Upper lobe of left lung (tissue), 6 donors: ENCODE measurements around the gene EML1. TPM values are rescaled to one million over a fixed set of nuclear protein-coding genes. Genes with fewer than 3 reads are reported as not detected.

Experiments used
- ATAC-seq, 2 donors: fragments of 200-7000 bp; cut with Tn5 transposase; one replicate each; pipeline ENCODE4 v1.9.1; 2022; ENCODE audit warnings: mild to moderate bottlenecking in 2 of 2, moderate library complexity in 2 of 2; ENCODE audit not compliant: low FRiP score in 2 of 2
- DNase-seq, 2 donors: peaks; one replicate each; pipeline ENCODE4 v3.0.0-alpha.2; 2019 to 2020
- H3K27ac ChIP-seq, 4 donors: fragments of 200-600 bp; sonication (generic); one replicate each; pipeline ENCODE4 v1.5.1; 2016 to 2019
- H3K27me3 ChIP-seq, 4 donors: fragments of 200-600 bp; sonication (generic); one replicate each; pipeline ENCODE4 v1.5.1; 2017 to 2019
- H3K36me3 ChIP-seq, 4 donors: fragments of 200-600 bp; sonication (generic); one replicate each; pipeline ENCODE4 v1.5.1; 2016 to 2019
- H3K4me1 ChIP-seq, 4 donors: fragments of 200-600 bp; sonication (generic); one replicate each; pipeline ENCODE4 v1.5.1; 2018 to 2019
- H3K4me3 ChIP-seq, 4 donors: fragments of 200-600 bp; sonication (generic); one replicate each; pipeline ENCODE4 v1.5.1; 2017 to 2019; ENCODE audit warnings: mild to moderate bottlenecking in 2 of 4, moderate library complexity in 1 of 4
- H3K9me3 ChIP-seq, 4 donors: fragments of 200-600 bp; sonication (generic); one replicate each; pipeline ENCODE4 v1.5.1; 2018 to 2019
- EP300 ChIP-seq, 4 donors: sonication (generic); formaldehyde crosslinking; IDR thresholded peaks; one replicate each; pipeline ENCODE4 v1.5.1; 2017; ENCODE audit warnings: antibody characterized with exemption in 4 of 4, control low read depth in 2 of 4
- POLR2A ChIP-seq, 4 donors: fragments of 450-650 bp; IDR thresholded peaks; one replicate each; pipeline ENCODE4 v1.5.1; 2016 to 2017; ENCODE audit warnings: antibody characterized with exemption in 4 of 4, mild to moderate bottlenecking in 2 of 4
- POLR2AphosphoS5 ChIP-seq, 2 donors: sonication (generic); formaldehyde crosslinking; IDR thresholded peaks; one replicate each; pipeline ENCODE4 v1.5.1; 2017; ENCODE audit warnings: antibody characterized with exemption in 2 of 2
- WGBS, 2 donors: methylation state at CpG; one replicate each; pipeline ENCODE4 v1.1.5; 2017 to 2018; 5-methylcytosine and 5-hydroxymethylcytosine counted together
- total RNA-seq, 6 donors: library from RNA; depleted of rRNA in 4 of 6; stranded (reverse); fragments of >200 nt in 4 of 6; gene quantifications; one replicate each; pipeline versions ENCODE4 v1.1.0 to v1.2.1, GENCODE V29; 2016 to 2021
- TF ChIP-seq, protein P1 (sequence below), 6 experiments: fragments of 450-650 bp in 4 of 6; fragments of 200-600 bp in 2 of 6; sonication (generic) in 2 of 6; IDR thresholded peaks; one replicate each; pipeline ENCODE4 v1.5.1; 2016 to 2019; ENCODE audit warnings: antibody characterized with exemption in 6 of 6
- donor health status: DM: no; HTN: no; CAD: no; lungs with moderate emphysema.
- donor health status: DM: no; HTN: yes; CAD: no; lungs with severe emphysema.

Gene EML1
- total RNA-seq, 6 donors from 2014 or later, result 22.2 to 55.5 (median 36.4) TPM

DNA sequence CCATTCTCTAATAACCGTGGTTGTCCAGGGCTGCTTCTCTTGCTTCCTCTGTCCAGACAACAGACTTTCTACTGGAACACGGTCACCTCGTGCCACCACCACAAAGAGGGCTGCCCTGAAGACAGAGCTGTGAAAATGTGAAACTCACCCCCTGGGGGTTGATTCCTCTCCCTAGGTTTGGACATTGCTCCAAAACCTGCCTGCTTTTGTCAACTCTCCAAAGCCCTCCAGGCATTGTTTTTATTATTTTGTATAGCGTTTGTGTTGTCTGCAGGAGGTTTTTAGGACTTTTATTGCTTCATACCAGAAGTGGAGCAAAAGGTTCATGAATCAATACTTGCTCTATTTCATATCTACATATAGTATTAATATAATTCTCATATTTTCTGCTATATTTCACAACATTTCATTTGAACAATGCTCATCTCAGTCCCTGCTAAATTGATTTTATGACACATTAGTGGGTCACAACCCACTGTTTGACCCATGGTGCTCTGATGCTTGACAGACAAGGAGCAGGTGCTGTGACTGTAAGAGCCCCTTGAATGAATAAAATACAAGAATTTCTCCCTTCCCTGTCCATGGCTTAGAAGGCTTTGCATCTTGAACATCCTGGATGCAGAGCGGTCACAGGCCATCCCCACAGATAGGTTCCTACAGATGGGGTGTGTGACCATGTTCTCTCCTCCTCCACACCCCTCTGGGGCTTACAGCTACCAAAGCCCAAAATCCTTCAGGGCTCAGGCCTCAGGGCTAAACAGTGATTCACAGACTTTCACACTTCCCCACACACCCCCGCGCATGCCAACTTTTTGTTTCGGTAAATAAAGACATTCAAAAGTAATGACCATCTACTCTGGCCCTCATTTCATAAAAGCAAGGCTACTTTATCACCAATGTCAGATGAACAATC is 20.6 kb upstream of the EML1 start:
- DNase-seq (no peak), ATAC-seq (peak in 1 of 2 donors; percentile 34)
- H3K4me3 ChIP-seq, result no peak overlapping the region
- H3K27me3 ChIP-seq, result no peaks in the 10 kb centered on the region
- H3K27ac ChIP-seq, result no peak overlapping the region
- peaks cover 0 to 6% (median 3%) of the 10 kb centered on the region in 4 donors for H3K4me1 ChIP-seq
- 74 to 81% methylated on average over 8 of the region's 8 CpGs for WGBS, 2 donors
- no peak for TF ChIP-seq EP300 (IDR thresholded peaks at IDR 0.05)
- TF ChIP-seq, protein P1, sequence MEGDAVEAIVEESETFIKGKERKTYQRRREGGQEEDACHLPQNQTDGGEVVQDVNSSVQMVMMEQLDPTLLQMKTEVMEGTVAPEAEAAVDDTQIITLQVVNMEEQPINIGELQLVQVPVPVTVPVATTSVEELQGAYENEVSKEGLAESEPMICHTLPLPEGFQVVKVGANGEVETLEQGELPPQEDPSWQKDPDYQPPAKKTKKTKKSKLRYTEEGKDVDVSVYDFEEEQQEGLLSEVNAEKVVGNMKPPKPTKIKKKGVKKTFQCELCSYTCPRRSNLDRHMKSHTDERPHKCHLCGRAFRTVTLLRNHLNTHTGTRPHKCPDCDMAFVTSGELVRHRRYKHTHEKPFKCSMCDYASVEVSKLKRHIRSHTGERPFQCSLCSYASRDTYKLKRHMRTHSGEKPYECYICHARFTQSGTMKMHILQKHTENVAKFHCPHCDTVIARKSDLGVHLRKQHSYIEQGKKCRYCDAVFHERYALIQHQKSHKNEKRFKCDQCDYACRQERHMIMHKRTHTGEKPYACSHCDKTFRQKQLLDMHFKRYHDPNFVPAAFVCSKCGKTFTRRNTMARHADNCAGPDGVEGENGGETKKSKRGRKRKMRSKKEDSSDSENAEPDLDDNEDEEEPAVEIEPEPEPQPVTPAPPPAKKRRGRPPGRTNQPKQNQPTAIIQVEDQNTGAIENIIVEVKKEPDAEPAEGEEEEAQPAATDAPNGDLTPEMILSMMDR (IDR thresholded peaks at IDR 0.05), result no peak
- no peak for TF ChIP-seq POLR2AphosphoS5 (IDR thresholded peaks at IDR 0.05)
- TF ChIP-seq POLR2A (IDR thresholded peaks at IDR 0.05), result no peak
- no peaks in the 10 kb centered on the region for H3K36me3 ChIP-seq
- H3K9me3 ChIP-seq, result no peaks in the 10 kb centered on the region

DNA sequence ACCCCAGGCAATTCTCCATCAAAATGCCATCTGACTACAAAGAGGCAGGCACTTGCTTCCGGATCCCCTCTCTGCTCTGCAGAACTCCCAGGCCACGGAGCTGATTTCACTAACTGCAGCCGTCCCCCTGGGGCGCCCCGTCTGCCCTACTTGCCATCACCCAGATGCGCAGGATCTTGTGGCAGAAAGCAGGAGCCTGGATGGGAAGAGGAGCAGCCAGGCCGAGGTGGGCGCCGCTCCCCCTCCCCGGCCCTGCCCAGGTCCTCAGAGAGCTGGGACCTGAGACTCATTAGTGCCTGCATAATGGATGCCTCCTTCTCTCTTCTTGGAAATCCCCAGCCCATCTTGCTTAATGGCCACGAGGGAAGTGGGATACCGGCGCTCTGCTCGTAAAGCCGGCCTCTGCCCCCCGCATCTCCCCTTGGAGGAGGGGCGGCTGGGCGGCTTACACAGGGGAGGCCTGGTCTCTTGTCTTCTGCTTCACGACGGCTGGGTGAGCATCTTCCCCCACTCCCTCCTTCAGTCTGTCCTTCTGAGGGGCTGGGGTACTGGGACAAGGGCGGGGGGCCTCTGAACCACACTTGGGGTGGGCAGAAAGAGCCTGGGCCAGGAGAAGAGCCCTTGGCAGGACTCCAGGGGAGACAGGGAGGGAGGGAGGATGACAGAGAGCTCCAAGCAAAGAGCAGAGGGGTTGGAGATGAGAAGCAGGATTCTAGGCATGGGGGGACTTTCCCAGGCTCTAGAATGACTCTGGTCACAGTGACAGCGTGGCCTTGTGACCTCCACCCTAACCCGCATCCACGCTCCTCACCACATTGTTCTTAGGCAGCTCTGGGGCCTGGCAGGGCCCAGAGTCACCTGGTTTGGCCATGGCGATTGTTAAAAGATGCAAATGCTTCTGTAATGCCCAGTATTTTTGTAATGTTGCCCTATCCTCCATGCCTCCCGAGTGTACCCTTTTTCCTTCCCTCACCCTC is 19.4 kb upstream of the EML1 start:
- ATAC-seq, result peak in 1 of 2 donors; percentile 7

DNA sequence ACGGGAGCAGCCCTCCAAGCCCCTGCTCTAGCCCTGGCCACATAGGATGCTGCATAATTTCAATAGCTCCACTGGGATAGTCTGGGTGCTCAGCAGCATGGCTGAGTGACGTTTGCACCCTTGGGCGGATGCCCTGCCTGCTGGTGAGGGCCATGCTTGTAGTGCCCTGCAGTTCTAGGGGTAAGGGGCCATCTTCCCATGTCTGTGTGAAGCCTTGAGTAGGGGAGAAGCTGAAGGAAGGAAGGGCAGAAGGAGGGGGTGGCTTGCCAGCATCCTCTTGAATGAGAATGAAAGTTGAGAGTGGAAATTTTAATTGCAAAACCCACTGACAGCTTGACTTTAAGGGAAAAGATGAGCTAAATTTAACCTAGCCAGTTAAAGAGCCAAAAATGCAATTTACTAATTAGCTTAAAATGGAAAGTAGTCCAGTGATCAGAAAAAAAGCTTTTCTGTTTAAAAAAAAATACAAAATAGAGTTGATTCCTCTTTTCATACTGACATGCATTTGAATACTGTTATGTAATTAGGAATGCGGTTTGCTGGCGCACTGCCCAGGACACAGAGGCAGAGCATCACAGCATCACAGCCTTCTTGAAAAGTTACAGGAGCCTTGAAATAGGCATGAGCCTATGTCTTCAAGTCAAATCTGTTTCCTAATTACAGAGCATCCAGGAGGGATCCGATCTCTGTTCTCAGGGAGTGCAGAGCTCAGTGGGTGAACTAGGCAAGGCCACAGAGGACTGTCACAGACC is 18.5 kb upstream of the EML1 start:
- TF ChIP-seq POLR2A (IDR thresholded peaks at IDR 0.05), result no peak
- TF ChIP-seq, protein P1 (IDR thresholded peaks at IDR 0.05), result no peak
- TF ChIP-seq POLR2AphosphoS5 (IDR thresholded peaks at IDR 0.05), result no peak
- TF ChIP-seq EP300 (IDR thresholded peaks at IDR 0.05), result no peak

More for the DNA sequence above, 19.4 kb upstream of the EML1 start:
- Histone ChIP-seq H3K4me1 (peaks cover 0 to 6% (median 3%) of the 10 kb centered on the region in 4 donors), H3K36me3 (no peaks in the 10 kb centered on the region), H3K4me3 (no peak overlapping the region), H3K27ac (no peak overlapping the region), H3K27me3 (no peaks in the 10 kb centered on the region), H3K9me3 (no peaks in the 10 kb centered on the region)
- TF ChIP-seq EP300 (IDR thresholded peaks at IDR 0.05), result no peak
- no peak for TF ChIP-seq POLR2A (IDR thresholded peaks at IDR 0.05)
- TF ChIP-seq, protein P1 (IDR thresholded peaks at IDR 0.05), result no peak
- no peak for TF ChIP-seq POLR2AphosphoS5 (IDR thresholded peaks at IDR 0.05)
- DNase-seq, result peak in 1 of 2 donors; percentile 64
- WGBS, 2 donors, result 86 to 91% methylated on average over 18 to 26 of the region's 26 CpGs

DNA sequence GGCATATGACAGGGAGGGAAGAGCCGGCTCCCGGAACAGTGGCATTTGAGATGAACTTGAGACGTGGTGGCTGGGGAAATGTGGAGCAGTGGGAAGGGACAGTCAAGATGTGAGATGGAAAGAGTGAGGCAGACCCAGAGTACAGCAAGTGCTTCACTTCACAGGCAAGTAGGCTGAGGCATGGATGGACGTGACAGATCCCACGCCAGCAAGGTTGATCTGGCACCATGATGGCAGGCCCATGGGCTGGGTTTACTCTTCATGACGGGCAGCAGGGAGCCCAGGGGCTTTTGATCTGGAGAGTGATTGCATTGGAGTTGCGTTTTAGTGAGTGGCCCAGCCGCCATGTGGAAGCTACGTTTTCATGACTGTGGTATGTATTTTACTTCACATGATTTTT is 17.9 kb upstream of the EML1 start:
- peaks cover 0 to 6% (median 3%) of the 10 kb centered on the region in 4 donors for H3K4me1 ChIP-seq
- H3K9me3 ChIP-seq, result no peaks in the 10 kb centered on the region
- no peaks in the 10 kb centered on the region for H3K36me3 ChIP-seq
- no peak for ATAC-seq
- no peak overlapping the region for H3K27ac ChIP-seq
- H3K4me3 ChIP-seq, result no peak overlapping the region
- 89% methylated on average over 6 to 9 of the region's 9 CpGs for WGBS, 2 donors
- TF ChIP-seq POLR2AphosphoS5 (IDR thresholded peaks at IDR 0.05) (no peak), POLR2A (IDR thresholded peaks at IDR 0.05) (no peak), EP300 (IDR thresholded peaks at IDR 0.05) (no peak)
- TF ChIP-seq, protein P1 (IDR thresholded peaks at IDR 0.05), result no peak
- no peak for DNase-seq
- no peaks in the 10 kb centered on the region for H3K27me3 ChIP-seq

More for the DNA sequence above, 18.5 kb upstream of the EML1 start:
- no peaks in the 10 kb centered on the region for H3K9me3 ChIP-seq
- H3K36me3 ChIP-seq, result no peaks in the 10 kb centered on the region
- H3K27me3 ChIP-seq, result no peaks in the 10 kb centered on the region
- H3K4me1 ChIP-seq, result peaks cover 0 to 6% (median 3%) of the 10 kb centered on the region in 4 donors
- no peak overlapping the region for H3K27ac ChIP-seq
- WGBS, 2 donors, result 63 to 64% methylated on average over 6 of the region's 6 CpGs
- DNase-seq, result no peak
- H3K4me3 ChIP-seq, result no peak overlapping the region
- ATAC-seq, result no peak
